Psoas muscle (tissue), 8 donors: ENCODE data around the gene NUBP2. TPM values are rescaled to one million over a fixed set of nuclear protein-coding genes. Genes with fewer than 3 reads are reported as not detected.
A peak's percentile ranks its signal among the peaks of the same experiment; 100 is the strongest.

Experiments used
- ATAC-seq, 4 donors: fragments of 200-7000 bp; cut with Tn5 transposase; one replicate each; pipeline ENCODE4 v1.9.1; 2020; ENCODE audit warnings: moderate library complexity in 3 of 4, mild to moderate bottlenecking in 2 of 4
- DNase-seq, 2 donors: peaks; one replicate each; pipeline ENCODE4 v3.0.0-alpha.2; 2020
- H3K27ac ChIP-seq: fragments of 200-600 bp; one replicate; pipeline ENCODE4 v1.8.0; 2022
- H3K27me3 ChIP-seq, 3 donors: fragments of 200-600 bp in 1 of 3; one replicate each; pipeline versions ENCODE4 v1.6.1 to v1.8.0; 2013 to 2022; ENCODE audit warnings: low read length in 2 of 3, mild to moderate bottlenecking in 2 of 3, moderate library complexity in 1 of 3; ENCODE audit not compliant: insufficient read depth in 3 of 3
- H3K36me3 ChIP-seq, 2 donors: fragments of 200-600 bp in 1 of 2; one replicate each; pipeline versions ENCODE4 v1.6.1 to v1.8.0; 2013 to 2022; ENCODE audit warnings: low read depth in 1 of 2, mild to moderate bottlenecking in 1 of 2, moderate library complexity in 1 of 2; ENCODE audit not compliant: insufficient read depth in 1 of 2
- H3K4me1 ChIP-seq: fragments of 200-600 bp; one replicate; pipeline ENCODE4 v1.8.0; 2022
- H3K4me3 ChIP-seq: fragments of 200-600 bp; one replicate; pipeline ENCODE4 v1.8.0; 2022; ENCODE audit warnings: mild to moderate bottlenecking
- H3K9me3 ChIP-seq: fragments of 200-600 bp; one replicate; pipeline ENCODE4 v1.8.0; 2022
- WGBS, 3 donors: extraction: QIAGEN DNeasy Blood & Tissue Kit; methylation state at CpG; one replicate each; pipeline versions ENCODE4 v1.1.6 to v1.1.7; 2013; 5-methylcytosine and 5-hydroxymethylcytosine counted together
- intact Hi-C, 2 donors: fragments of 100-400 bp; cut with DNase I; formaldehyde crosslinking; loops; one replicate each; pipeline versions ENCODE4 v1.11.0 to v1.14.2; 2022
- polyA plus RNA-seq, 3 donors: library from polyadenylated mRNA; stranded (reverse); fragments of 200-250 nt; gene quantifications; one replicate each; pipeline ENCODE4 v1.2.3, GENCODE V29; 2013
- total RNA-seq, 4 donors: library from RNA; stranded (reverse); fragmentation: NEBNext Ultra II Directional in 2 of 4; extraction: Animal tissue kit (Norgen Biotek cat#: 25700) in 2 of 4; gene quantifications; one replicate each; pipeline versions ENCODE4 v1.2.1 to v1.2.4, GENCODE V29; 2021 to 2023
- TF ChIP-seq, protein P1 (sequence below): fragments of 200-600 bp; IDR thresholded peaks from one replicate; pipeline ENCODE4 v1.8.0; 2022; ENCODE audit warnings: antibody characterized with exemption
- donor health status: healthy with polysubstance abuse.
- donor health status: DM: no; HTN: no; CAD: no; lungs with moderate emphysema.
- donor health status: Bipolar disorder and iron deficiency.
- donor health status: healthy.
- donor health status: DM: yes; HTN: yes; CAD: no.
- donor health status: DM: no; HTN: no; CAD: no.
- donor health status: DM: no; HTN: no; CAD: no.
- donor health status: DM: yes; HTN: yes; CAD: no.

NUBP2 gene
- total and polyA plus RNA-seq, 7 donors = 34.7 to 96.0 (median 44.7) TPM

DNA sequence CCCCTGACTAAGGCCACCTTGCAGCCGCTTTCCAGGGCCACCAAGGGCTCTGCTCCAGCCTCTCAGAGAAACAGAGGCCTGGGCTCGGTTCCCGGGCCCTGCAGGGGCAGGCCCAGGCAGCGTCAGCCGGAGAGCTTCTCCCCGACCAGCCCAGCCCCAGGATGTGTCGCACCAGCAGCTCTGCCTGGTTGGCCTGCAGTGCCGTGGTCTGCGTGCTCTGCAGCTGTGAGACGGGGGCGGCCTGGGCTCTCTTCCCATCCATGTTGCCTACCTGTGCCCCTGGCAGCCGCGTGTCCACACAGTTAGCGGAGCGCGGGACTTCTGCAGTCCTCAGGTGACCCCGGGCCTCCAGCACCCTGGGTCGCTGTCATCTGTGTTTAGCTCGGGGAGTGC, 5.9 kb downstream of the NUBP2 start:
- TF ChIP-seq, protein P1, sequence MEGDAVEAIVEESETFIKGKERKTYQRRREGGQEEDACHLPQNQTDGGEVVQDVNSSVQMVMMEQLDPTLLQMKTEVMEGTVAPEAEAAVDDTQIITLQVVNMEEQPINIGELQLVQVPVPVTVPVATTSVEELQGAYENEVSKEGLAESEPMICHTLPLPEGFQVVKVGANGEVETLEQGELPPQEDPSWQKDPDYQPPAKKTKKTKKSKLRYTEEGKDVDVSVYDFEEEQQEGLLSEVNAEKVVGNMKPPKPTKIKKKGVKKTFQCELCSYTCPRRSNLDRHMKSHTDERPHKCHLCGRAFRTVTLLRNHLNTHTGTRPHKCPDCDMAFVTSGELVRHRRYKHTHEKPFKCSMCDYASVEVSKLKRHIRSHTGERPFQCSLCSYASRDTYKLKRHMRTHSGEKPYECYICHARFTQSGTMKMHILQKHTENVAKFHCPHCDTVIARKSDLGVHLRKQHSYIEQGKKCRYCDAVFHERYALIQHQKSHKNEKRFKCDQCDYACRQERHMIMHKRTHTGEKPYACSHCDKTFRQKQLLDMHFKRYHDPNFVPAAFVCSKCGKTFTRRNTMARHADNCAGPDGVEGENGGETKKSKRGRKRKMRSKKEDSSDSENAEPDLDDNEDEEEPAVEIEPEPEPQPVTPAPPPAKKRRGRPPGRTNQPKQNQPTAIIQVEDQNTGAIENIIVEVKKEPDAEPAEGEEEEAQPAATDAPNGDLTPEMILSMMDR = no peak
- intact Hi-C loops = no loop called here
- H3K4me1 ChIP-seq = peaks cover 10% of the 10 kb centered on the region
- no peak overlapping the region for H3K27ac ChIP-seq
- peaks cover 0 to 57% of the 10 kb centered on the region in 2 donors for H3K36me3 ChIP-seq
- H3K4me3 ChIP-seq = no peak overlapping the region
- H3K27me3 ChIP-seq = no peaks in the 10 kb centered on the region
- ATAC-seq (no peak), DNase-seq (peak in 1 of 2 donors; percentile 12)
- WGBS, 3 donors = 62 to 73% (median 69%) methylated on average over 18 to 19 of the region's 19 CpGs
- H3K9me3 ChIP-seq = no peaks in the 10 kb centered on the region

DNA sequence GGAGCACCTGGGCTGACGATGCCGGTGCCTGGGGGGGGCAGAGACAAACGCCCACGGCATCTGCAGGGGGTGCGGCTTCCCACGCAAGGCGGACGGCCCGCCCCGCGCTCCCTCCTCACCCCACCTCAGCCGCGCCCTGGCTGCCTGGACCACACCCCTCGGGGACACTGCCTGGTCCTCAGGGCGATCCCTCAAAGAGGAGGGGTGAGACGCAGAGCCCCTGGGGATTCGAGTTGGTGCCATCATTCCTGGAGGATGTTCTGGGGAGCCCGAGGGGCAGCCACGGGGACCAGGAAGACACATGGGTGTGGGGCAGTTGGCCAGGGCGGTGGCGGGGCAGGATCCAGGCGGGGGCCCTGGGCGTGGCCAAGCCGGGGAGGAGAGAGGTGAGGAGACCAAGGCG, 6.9 kb downstream of the NUBP2 start:
- H3K4me1 ChIP-seq = peaks cover 4% of the 10 kb centered on the region
- TF ChIP-seq, protein P1 = no peak
- H3K4me3 ChIP-seq = no peak overlapping the region
- intact Hi-C loops = no loop called here
- no peak for DNase-seq
- peaks cover 0 to 57% of the 10 kb centered on the region in 2 donors for H3K36me3 ChIP-seq
- no peak for ATAC-seq
- H3K9me3 ChIP-seq = no peaks in the 10 kb centered on the region
- H3K27me3 ChIP-seq = no peaks in the 10 kb centered on the region
- WGBS, 3 donors = 84 to 87% (median 86%) methylated on average over 23 to 25 of the region's 25 CpGs
- no peak overlapping the region for H3K27ac ChIP-seq

DNA sequence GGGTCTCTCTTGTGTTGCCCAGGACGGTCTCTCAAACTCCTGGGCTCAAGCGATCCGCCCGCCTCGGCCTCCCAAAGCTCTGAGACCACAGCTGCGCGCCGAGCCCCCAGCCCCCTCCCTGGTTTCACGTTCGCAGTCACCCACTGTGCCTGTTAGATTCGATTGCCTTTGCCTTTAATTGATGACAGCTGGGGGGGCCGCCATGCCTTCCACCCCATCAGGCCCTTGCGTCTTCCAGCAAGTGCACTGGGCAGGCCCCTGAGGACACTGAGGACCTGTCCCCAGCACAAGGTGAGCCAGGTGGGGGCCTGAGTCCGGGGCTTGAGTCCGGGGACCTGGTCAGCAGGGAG, 7.5 kb downstream of the NUBP2 start:
- intact Hi-C loops = no loop called here
- Histone ChIP-seq H3K4me3 (no peak overlapping the region), H3K36me3 (peaks cover 0 to 57% of the 10 kb centered on the region in 2 donors), H3K9me3 (no peaks in the 10 kb centered on the region), H3K4me1 (peaks cover 2% of the 10 kb centered on the region), H3K27me3 (no peaks in the 10 kb centered on the region), H3K27ac (no peak overlapping the region)
- 90 to 93% (median 90%) methylated on average over 13 to 15 of the region's 15 CpGs for WGBS, 3 donors
- TF ChIP-seq, protein P1 = no peak
- DNase-seq (no peak), ATAC-seq (no peak)

- TF ChIP-seq, protein P1 = no peak
- 91 to 94% (median 92%) methylated on average over 44 of the region's 44 CpGs for WGBS, 3 donors
- H3K27ac ChIP-seq = no peak overlapping the region
- DNase-seq (no peak), ATAC-seq (no peak)
- intact Hi-C loops = no loop called here
- peaks cover 0 to 57% of the 10 kb centered on the region in 2 donors for H3K36me3 ChIP-seq
- no peak overlapping the region for H3K4me3 ChIP-seq
- no peaks in the 10 kb centered on the region for H3K9me3 ChIP-seq
- no peaks in the 10 kb centered on the region for H3K27me3 ChIP-seq
- no peaks in the 10 kb centered on the region for H3K4me1 ChIP-seq
These were observed 8.0 kb downstream of the NUBP2 start for GRCh38 chr16:1790611-1791255.
